HepG2 (cell line): ENCODE data around the gene ZNF813. TPM values are rescaled to one million over a fixed set of nuclear protein-coding genes. Genes with fewer than 3 reads are reported as not detected.

ENCODE experiments used
- ATAC-seq: fragments of 200-7000 bp; cut with Tn5 transposase; 3 replicates; pipeline ENCODE4 v1.9.1; 2020; ENCODE audit warnings: mild to moderate bottlenecking, moderate library complexity
- BruUV-seq: library from RNA; stranded (reverse); fragments of 400-500 nt; replicated peaks from 2 replicates; lab custom pipeline; 2021; lab: Mats Ljungman, UMichigan
- CTCF ChIA-PET: fragments of 300-600 bp; formaldehyde crosslinking; extraction: SDS; loops from one replicate; lab custom pipeline; 2021; ENCODE audit warnings: low total read pairs, inconsistent platforms, low intra/inter-chr PET ratio; lab: Yijun Ruan, JAX
- POLR2A ChIA-PET: fragments of 350-600 bp; sonication (Branson Sonifier 250); formaldehyde crosslinking; loops from one replicate; lab custom pipeline; 2020; ENCODE audit warnings: antibody characterized with exemption, inconsistent platforms; lab: Yijun Ruan, JAX
- DNase-seq: peaks from one replicate; pipeline ENCODE4 v3.0.0-alpha.2; 2015; ENCODE audit warnings: low spot score
- FAIRE-seq: peaks from 3 replicates; lab custom pipeline; 2011; peaks lifted over from hg19 to GRCh38; lab: Jason Lieb, UNC
- H2AFZ ChIP-seq: one replicate; pipeline ENCODE4 v1.6.1; 2011; ENCODE audit warnings: low read length, inconsistent platforms
- H3K27ac ChIP-seq: fragments of 300-600 bp; 3 replicates; pipeline ENCODE4 v1.8.0; 2011; ENCODE audit warnings: mixed run types, mild to moderate bottlenecking, mixed read lengths, low read length, inconsistent platforms; ENCODE audit not compliant: insufficient read depth; ENCODE audit errors: extremely low read length
- H3K27me3 ChIP-seq, 2 experiments: fragments of 200-600 bp in 1 of 2; 2 replicates in 1 of 2; 3 replicates in 1 of 2; pipeline versions ENCODE4 v1.6.0 to v1.8.0; 2011; ENCODE audit warnings: low read length in 2 of 2, mild to moderate bottlenecking in 2 of 2, moderate library complexity in 2 of 2, inconsistent platforms in 1 of 2; ENCODE audit not compliant: insufficient read depth in 2 of 2, control insufficient read depth in 1 of 2
- H3K36me3 ChIP-seq, 2 experiments: fragments of 200-600 bp in 1 of 2; replicated peaks in 1 of 2; 2 replicates in 1 of 2; 3 replicates in 1 of 2; pipeline versions ENCODE4 v1.5.1 to v1.8.0; 2011; ENCODE audit warnings: low read length in 2 of 2, inconsistent platforms in 1 of 2; ENCODE audit not compliant: insufficient read depth in 2 of 2, control insufficient read depth in 1 of 2
- H3K4me1 ChIP-seq: 2 replicates; pipeline ENCODE4 v1.5.1; 2012; ENCODE audit warnings: low read length, inconsistent platforms; ENCODE audit not compliant: insufficient read depth
- H3K4me2 ChIP-seq: 2 replicates; pipeline ENCODE4 v1.6.0; 2011; ENCODE audit warnings: low read depth, low read length, inconsistent platforms
- H3K4me3 ChIP-seq, 3 experiments: fragments of 200-600 bp in 1 of 3; sonication (generic), shearing (Covaris generic) in 1 of 3; replicated peaks in 1 of 3; 2 replicates each; pipeline ENCODE4 v1.5.1; 2011 to 2016; ENCODE audit warnings: low read length in 3 of 3, inconsistent platforms in 2 of 3, low read depth in 2 of 3, mild to moderate bottlenecking in 2 of 3, control low read depth in 1 of 3, mixed read lengths in 1 of 3; ENCODE audit not compliant: insufficient read depth in 1 of 3
- H3K79me2 ChIP-seq: one replicate; pipeline ENCODE4 v1.6.1; 2011; ENCODE audit warnings: low read length, inconsistent platforms; ENCODE audit not compliant: insufficient read depth
- H3K9ac ChIP-seq: 2 replicates; pipeline ENCODE4 v1.6.0; 2011; ENCODE audit warnings: mild to moderate bottlenecking, low read depth, low read length, inconsistent platforms; ENCODE audit not compliant: insufficient read depth
- H3K9me3 ChIP-seq: 2 replicates; pipeline ENCODE4 v1.5.1; 2012; ENCODE audit warnings: mild to moderate bottlenecking, low read length
- H4K20me1 ChIP-seq: 2 replicates; pipeline ENCODE4 v1.6.0; 2011; ENCODE audit warnings: inconsistent platforms, mild to moderate bottlenecking, low read length, moderate library complexity; ENCODE audit not compliant: insufficient read depth
- CCDC6 ChIP-seq: sonication (generic); formaldehyde crosslinking; IDR thresholded peaks from 2 replicates; pipeline ENCODE4 v1.8.1; 2022; ENCODE audit warnings: mild to moderate bottlenecking, missing genetic modification reagents, moderate library complexity
- E2F1 ChIP-seq: sonication (generic); formaldehyde crosslinking; IDR thresholded peaks from 2 replicates; pipeline ENCODE4 v1.5.0; 2020; ENCODE audit warnings: missing genetic modification reagents
- ETS1 ChIP-seq: sonication (generic); formaldehyde crosslinking; IDR thresholded peaks from 2 replicates; pipeline ENCODE4 v1.4.0; 2020; ENCODE audit warnings: missing genetic modification reagents
- HHEX ChIP-seq: IDR thresholded peaks from 2 replicates; pipeline ENCODE4 v1.6.1; 2016; ENCODE audit warnings: control low read depth
- JARID2 ChIP-seq: sonication (generic); formaldehyde crosslinking; IDR thresholded peaks from 2 replicates; pipeline ENCODE4 v1.8.1; 2023; ENCODE audit warnings: missing genetic modification reagents, inconsistent platforms; ENCODE audit not compliant: insufficient replicate concordance
- MLX ChIP-seq: IDR thresholded peaks from 2 replicates; pipeline ENCODE4 v1.6.1; 2016
- NR2F1 ChIP-seq, 2 experiments: fragments of 450-650 bp in 1 of 2; formaldehyde crosslinking in 1 of 2; IDR thresholded peaks; 2 replicates each; pipeline versions ENCODE4 v1.5.0 to v1.6.1; 2016 to 2020; ENCODE audit warnings: mild to moderate bottlenecking in 1 of 2, missing compliant biosample characterization in 1 of 2, missing genetic modification reagents in 1 of 2, moderate library complexity in 1 of 2
- NR3C1 ChIP-seq: sonication (generic); formaldehyde crosslinking; IDR thresholded peaks from 2 replicates; pipeline ENCODE4 v1.4.0; 2020; ENCODE audit warnings: missing genetic modification reagents
- SMC3 ChIP-seq: IDR thresholded peaks from 2 replicates; pipeline ENCODE4 v1.6.1; 2011; ENCODE audit warnings: low read length, improper control_type of control experiment
- SNAPC2 ChIP-seq: sonication (generic); formaldehyde crosslinking; IDR thresholded peaks from 2 replicates; pipeline ENCODE4 v1.8.1; 2022; ENCODE audit warnings: mild to moderate bottlenecking, missing genetic modification reagents
- TRIM22 ChIP-seq: fragments of 450-650 bp; IDR thresholded peaks from 2 replicates; pipeline ENCODE4 v1.6.1; 2017
- ZNF205 ChIP-seq: IDR thresholded peaks from 2 replicates; pipeline ENCODE4 v1.6.1; 2018; ENCODE audit warnings: missing biosample characterization, missing genetic modification reagents
- ZNF274 ChIP-seq: sonication (generic); formaldehyde crosslinking; IDR thresholded peaks from 2 replicates; pipeline ENCODE4 v1.5.1; 2020; ENCODE audit warnings: mild to moderate bottlenecking, missing genetic modification reagents
- ZNF281 ChIP-seq: sonication (generic); formaldehyde crosslinking; IDR thresholded peaks from 2 replicates; pipeline ENCODE4 v1.4.0; 2020; ENCODE audit warnings: missing genetic modification reagents, borderline replicate concordance
- ZNF484 ChIP-seq: sonication (generic); formaldehyde crosslinking; IDR thresholded peaks from 2 replicates; pipeline ENCODE4 v1.5.1; 2020; ENCODE audit warnings: mild to moderate bottlenecking, low read depth, missing genetic modification reagents, borderline replicate concordance
- ZZZ3 ChIP-seq: sonication (generic); formaldehyde crosslinking; IDR thresholded peaks from 2 replicates; pipeline ENCODE4 v1.4.0; 2020; ENCODE audit warnings: missing genetic modification reagents, mild to moderate bottlenecking, borderline replicate concordance
- WGBS: methylation state at CpG from one replicate; pipeline ENCODE4 v1.1.6; 2017; ENCODE audit warnings: low lambda C conversion rate; 5-methylcytosine and 5-hydroxymethylcytosine counted together
- in situ Hi-C: cut with HindIII; loops from 2 replicates; pipeline ENCODE4 v1.10.0; 2017; ENCODE audit warnings: low pct_unique_long_range_greater_than_20kb; ENCODE audit not compliant: extremely low pct_ligation_motif_present
- intact Hi-C: fragments of 100-400 bp; cut with micrococcal nuclease; formaldehyde crosslinking; loops from one replicate; pipeline ENCODE4 v1.10.0; 2022; ENCODE audit not compliant: unreplicated experiment
- polyA plus RNA-seq, 8 experiments: library from polyadenylated mRNA; depleted of rRNA in 3 of 8; stranded (reverse) in 7 of 8; unstranded in 1 of 8; fragments of >200 nt; fragmentation: Illumina TruSeq in 4 of 8; extraction: Trizol in 4 of 8; gene quantifications; 2 replicates each; pipeline versions ENCODE4 v1.2.1 to v1.2.3, GENCODE V29; 2011 to 2016; ENCODE audit warnings: low read depth in 4 of 8, missing spikeins in 1 of 8, mixed read lengths in 1 of 8; ENCODE audit not compliant: insufficient read depth in 1 of 8
- total RNA-seq, 5 experiments: library from RNA; depleted of rRNA; stranded (reverse); fragments of >200 nt; fragmentation: Illumina TruSeq; extraction: Trizol; gene quantifications; 2 replicates each; pipeline ENCODE4 v1.2.3, GENCODE V29; 2016; ENCODE audit warnings: low read depth in 1 of 5

ZNF813 gene
- total and polyA plus RNA-seq, 2 of the 13 experiments (the other 11 are each of a cell fraction or from before 2014, with no cell fraction given), result 2.1 to 8.9 TPM

GRCh38 chr19:53537521-53538377 lies 70.2 kb downstream of the ZNF813 start, which contains the start of gene ZNF331:
Gene ZNF331 (plus strand): TSS chr19:53538145. CDS start chr19:53569377, 31,232 bp downstream.
- DNase-seq (peak; percentile 39), FAIRE-seq (no peak), ATAC-seq (peak; percentile 84)
- in situ Hi-C loops (no loop called here), intact Hi-C loops (no loop called here)
- no peak within 1 kb of the TSS for H2AFZ ChIP-seq
- peak within 1 kb of the TSS; percentile 89 for H3K27ac ChIP-seq
- H3K4me2 ChIP-seq, result peak within 1 kb of the TSS; percentile 69
- H3K9ac ChIP-seq, result peak within 1 kb of the TSS; percentile 73
- H3K79me2 ChIP-seq, result peaks cover 17% of the 10 kb centered on the region
- 77% methylated on average over 64 of the region's 81 CpGs for WGBS
- peaks cover 75% of the 10 kb centered on the region for H3K4me1 ChIP-seq
- ChIA-PET POLR2A (interaction anchor here (1.7 to 2.2 kb wide), 2 partner anchors 17 to 30 kb away, joined by 5 to 7 read pairs; no protein-coding TSS in a partner anchor), CTCF (no interaction called here)
- no peaks in the 10 kb centered on the region for H3K27me3 ChIP-seq
- no TSS peak for BruUV-seq
- H4K20me1 ChIP-seq, result no peaks in the 10 kb centered on the region
- no peaks in the 10 kb centered on the region for H3K9me3 ChIP-seq
- peaks cover 1 to 15% of the 10 kb centered on the region in 2 experiments; a peak in 3 of 5 replicates for H3K36me3 ChIP-seq
- peak within 1 kb of the TSS; percentile 44 to 74 (median 62); a peak in 5 of 6 replicates for H3K4me3 ChIP-seq
- TF ChIP-seq NR2F1 (CRISPR knock-in tag; IDR thresholded peaks at IDR 0.05) (no peak; a peak in 1 of 4 replicates), ETS1 (CRISPR knock-in tag) (no peak), SMC3 (no peak), HHEX (no peak), SNAPC2 (no peak), ZNF274 (CRISPR knock-in tag) (peak; percentile 66; the same call in 1 of the 2 replicates), ZNF281 (CRISPR knock-in tag) (no peak), ZZZ3 (no peak), CCDC6 (CRISPR knock-in tag) (no peak), ZNF205 (CRISPR knock-in tag) (no peak), E2F1 (CRISPR knock-in tag) (peak; percentile 50; the same call in 1 of the 2 replicates), ZNF484 (no peak), MLX (CRISPR knock-in tag) (no peak), TRIM22 (no peak), JARID2 (CRISPR knock-in tag) (no peak), NR3C1 (CRISPR knock-in tag) (no peak)
